Ovary (tissue), 3 donors: Measurements from ENCODE around the gene C9orf43.

Source experiments
- EP300 ChIP-seq: sonication (generic); formaldehyde crosslinking; IDR thresholded peaks from one replicate; pipeline ENCODE4 v1.6.1; 2017; ENCODE audit warnings: antibody characterized with exemption
- POLR2A ChIP-seq: fragments of 450-650 bp; IDR thresholded peaks from one replicate; pipeline ENCODE4 v1.6.1; 2017; ENCODE audit warnings: antibody characterized with exemption, mild to moderate bottlenecking, moderate library complexity
- TF ChIP-seq, protein P1 (sequence below), 3 donors: fragments of 450-650 bp in 2 of 3; fragments of 200-600 bp in 1 of 3; IDR thresholded peaks; one replicate each; pipeline versions ENCODE4 v1.5.1 to v1.8.0; 2016 to 2022; ENCODE audit warnings: antibody characterized with exemption in 3 of 3, mild to moderate bottlenecking in 1 of 3
- donor health status: DM: no; HTN: no; CAD: no.

DNA sequence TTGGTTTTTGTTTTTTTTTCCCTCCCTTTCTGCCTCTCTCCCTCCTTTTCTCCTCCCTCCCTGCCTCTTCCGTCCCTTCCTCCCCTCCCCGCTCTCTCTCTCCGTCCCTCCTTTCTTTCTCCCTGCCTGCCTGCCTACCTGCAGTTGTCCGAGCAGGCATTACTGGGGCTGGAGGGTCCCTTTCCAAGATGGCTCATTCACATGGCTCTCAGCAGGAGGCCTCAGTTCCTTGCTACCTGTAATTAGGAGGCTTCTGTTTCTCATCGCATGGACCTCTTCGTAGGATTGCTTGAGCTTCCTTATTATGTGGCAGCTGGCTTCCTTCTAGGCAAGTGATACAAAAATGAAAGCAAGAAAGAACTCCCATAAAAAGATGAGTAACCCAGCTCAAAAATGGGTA is 61.0 kb downstream of the C9orf43 start:
- no peak for TF ChIP-seq POLR2A
- TF ChIP-seq, protein P1, sequence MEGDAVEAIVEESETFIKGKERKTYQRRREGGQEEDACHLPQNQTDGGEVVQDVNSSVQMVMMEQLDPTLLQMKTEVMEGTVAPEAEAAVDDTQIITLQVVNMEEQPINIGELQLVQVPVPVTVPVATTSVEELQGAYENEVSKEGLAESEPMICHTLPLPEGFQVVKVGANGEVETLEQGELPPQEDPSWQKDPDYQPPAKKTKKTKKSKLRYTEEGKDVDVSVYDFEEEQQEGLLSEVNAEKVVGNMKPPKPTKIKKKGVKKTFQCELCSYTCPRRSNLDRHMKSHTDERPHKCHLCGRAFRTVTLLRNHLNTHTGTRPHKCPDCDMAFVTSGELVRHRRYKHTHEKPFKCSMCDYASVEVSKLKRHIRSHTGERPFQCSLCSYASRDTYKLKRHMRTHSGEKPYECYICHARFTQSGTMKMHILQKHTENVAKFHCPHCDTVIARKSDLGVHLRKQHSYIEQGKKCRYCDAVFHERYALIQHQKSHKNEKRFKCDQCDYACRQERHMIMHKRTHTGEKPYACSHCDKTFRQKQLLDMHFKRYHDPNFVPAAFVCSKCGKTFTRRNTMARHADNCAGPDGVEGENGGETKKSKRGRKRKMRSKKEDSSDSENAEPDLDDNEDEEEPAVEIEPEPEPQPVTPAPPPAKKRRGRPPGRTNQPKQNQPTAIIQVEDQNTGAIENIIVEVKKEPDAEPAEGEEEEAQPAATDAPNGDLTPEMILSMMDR (IDR thresholded peaks at IDR 0.05) = no peak
- no peak for TF ChIP-seq EP300
